IMR-90 (cell line): Measurements from ENCODE around the gene KMT2D. TPM values are rescaled to one million over a fixed set of nuclear protein-coding genes. Genes with fewer than 3 reads are reported as not detected.
A peak's percentile ranks its signal among the peaks of the same experiment; 100 is the strongest.

Experiments used
- ATAC-seq: fragments of 200-7000 bp; cut with Tn5 transposase; 2 replicates; pipeline ENCODE4 v1.9.1; 2020; ENCODE audit warnings: low read depth, mild to moderate bottlenecking, moderate library complexity
- BruUV-seq: library from RNA; stranded (reverse); fragments of 400-500 nt; replicated peaks from 2 replicates; lab custom pipeline; 2021; lab: Mats Ljungman, UMichigan
- CTCF ChIA-PET: fragments of 300-600 bp; formaldehyde crosslinking; extraction: SDS; loops from one replicate; lab custom pipeline; 2021; ENCODE audit warnings: antibody characterized with exemption; lab: Yijun Ruan, JAX
- POLR2A ChIA-PET: fragments of 300-600 bp; sonication (Branson Sonifier 250); formaldehyde crosslinking; loops from one replicate; lab custom pipeline; 2022; ENCODE audit warnings: antibody characterized with exemption; ENCODE audit not compliant: unreplicated experiment; lab: Charles Lee
- DNase-seq: peaks from one replicate; pipeline ENCODE4 v3.0.0; 2013
- H2AFZ ChIP-seq: replicated peaks from 2 replicates; pipeline ENCODE3; 2013; ENCODE audit warnings: low read length, mild to moderate bottlenecking; ENCODE audit not compliant: poor library complexity
- H2AK5ac ChIP-seq: 2 replicates; pipeline ENCODE4 v1.6.1; 2013; ENCODE audit warnings: low read depth, low read length, inconsistent platforms
- H2AK9ac ChIP-seq: replicated peaks from 2 replicates; pipeline ENCODE3; 2013; ENCODE audit warnings: mild to moderate bottlenecking, low read depth, low read length, moderate library complexity; ENCODE audit not compliant: poor library complexity
- H2BK120ac ChIP-seq: 2 replicates; pipeline ENCODE4 v1.6.1; 2013; ENCODE audit warnings: low read depth, low read length, inconsistent platforms
- H2BK15ac ChIP-seq: 3 replicates; pipeline ENCODE4 v1.6.1; 2013; ENCODE audit warnings: low read depth, low read length, inconsistent platforms
- H2BK20ac ChIP-seq: 2 replicates; pipeline ENCODE4 v1.6.1; 2013; ENCODE audit warnings: low read depth, mild to moderate bottlenecking, inconsistent platforms, low read length, moderate library complexity
- H2BK5ac ChIP-seq: 2 replicates; pipeline ENCODE4 v1.6.1; 2013; ENCODE audit warnings: mild to moderate bottlenecking, low read depth, low read length, inconsistent platforms; ENCODE audit not compliant: poor library complexity, severe bottlenecking
- H3K14ac ChIP-seq: replicated peaks from 2 replicates; pipeline ENCODE4 v1.6.1; 2013; ENCODE audit warnings: low read depth, low read length, inconsistent platforms
- H3K18ac ChIP-seq: 2 replicates; pipeline ENCODE4 v1.6.1; 2013; ENCODE audit warnings: low read depth, low read length, control low read depth
- H3K23ac ChIP-seq: 2 replicates; pipeline ENCODE4 v1.6.1; 2013; ENCODE audit warnings: low read depth, low read length, inconsistent platforms
- H3K27ac ChIP-seq: 2 replicates; pipeline ENCODE4 v1.5.1; 2013; ENCODE audit warnings: mild to moderate bottlenecking, control low read depth, low read length; ENCODE audit not compliant: insufficient read depth
- H3K27me3 ChIP-seq: 2 replicates; pipeline ENCODE4 v1.6.1; 2013; ENCODE audit warnings: low read length; ENCODE audit not compliant: control insufficient read depth, insufficient read depth
- H3K36me3 ChIP-seq: 2 replicates; pipeline ENCODE4 v1.6.1; 2013; ENCODE audit warnings: low read length, mixed read lengths; ENCODE audit not compliant: control insufficient read depth, insufficient read depth
- H3K4ac ChIP-seq: 2 replicates; pipeline ENCODE4 v1.6.1; 2013; ENCODE audit warnings: low read depth, low read length, inconsistent platforms
- H3K4me1 ChIP-seq: 2 replicates; pipeline ENCODE4 v1.6.1; 2013; ENCODE audit warnings: low read length, mixed read lengths; ENCODE audit not compliant: control insufficient read depth, insufficient read depth
- H3K4me2 ChIP-seq: 2 replicates; pipeline ENCODE4 v1.6.1; 2013; ENCODE audit warnings: low read depth, mild to moderate bottlenecking, control low read depth, low read length, moderate library complexity
- H3K4me3 ChIP-seq: 2 replicates; pipeline ENCODE4 v1.5.1; 2013; ENCODE audit warnings: low read depth, mild to moderate bottlenecking, control low read depth, low read length, moderate library complexity; ENCODE audit not compliant: insufficient read depth
- H3K56ac ChIP-seq: 2 replicates; pipeline ENCODE4 v1.6.1; 2013; ENCODE audit warnings: low read length, inconsistent platforms; ENCODE audit not compliant: insufficient read depth; ENCODE audit errors: extremely low read depth
- H3K79me1 ChIP-seq, 2 experiments: 2 replicates each; pipeline ENCODE4 v1.6.1; 2013; ENCODE audit warnings: low read length in 2 of 2, inconsistent platforms in 1 of 2, low read depth in 1 of 2
- H3K9ac ChIP-seq: 2 replicates; pipeline ENCODE4 v1.6.1; 2013; ENCODE audit warnings: low read depth, low read length, control low read depth
- H3K9me1 ChIP-seq: 2 replicates; pipeline ENCODE4 v1.6.1; 2013; ENCODE audit warnings: low read length, inconsistent platforms; ENCODE audit not compliant: insufficient read depth
- H3K9me3 ChIP-seq: 2 replicates; pipeline ENCODE4 v1.6.1; 2013; ENCODE audit warnings: low read length; ENCODE audit not compliant: control insufficient read depth, insufficient read depth
- H4K20me1 ChIP-seq: 2 replicates; pipeline ENCODE4 v1.6.1; 2013; ENCODE audit warnings: low read length, inconsistent platforms; ENCODE audit not compliant: insufficient read depth
- H4K5ac ChIP-seq: 2 replicates; pipeline ENCODE4 v1.6.1; 2013; ENCODE audit warnings: mild to moderate bottlenecking, low read depth, low read length, control low read depth
- H4K8ac ChIP-seq, 2 experiments: 2 replicates each; pipeline ENCODE4 v1.6.1; 2013; ENCODE audit warnings: low read depth in 2 of 2, low read length in 2 of 2, control low read depth in 1 of 2, inconsistent platforms in 1 of 2
- H4K91ac ChIP-seq: 2 replicates; pipeline ENCODE4 v1.6.1; 2013; ENCODE audit warnings: low read depth, low read length, inconsistent platforms; ENCODE audit not compliant: insufficient read depth
- CEBPB ChIP-seq: IDR thresholded peaks from 2 replicates; pipeline ENCODE4 v1.6.1; 2012; ENCODE audit warnings: low read depth, low read length, improper control_type of control experiment
- CHD1 ChIP-seq: IDR thresholded peaks from 2 replicates; pipeline ENCODE4 v1.6.1; 2012; ENCODE audit warnings: low read depth, low read length, improper control_type of control experiment
- WGBS, 2 experiments: methylation state at CpG; one replicate each; pipeline versions ENCODE4 v1.1.5 to v1.1.7; 2013; ENCODE audit warnings: missing lambda C conversion rate in 2 of 2; ENCODE audit not compliant: insufficient read length in 1 of 2; ENCODE audit errors: extremely low coverage in 2 of 2; 5-methylcytosine and 5-hydroxymethylcytosine counted together
- dilution Hi-C: fragments of 300-500 bp; cut with HindIII; formaldehyde crosslinking; loops from one replicate; pipeline ENCODE4 v1.14.3; 2018; ENCODE audit warnings: low sequenced_read_pairs; ENCODE audit not compliant: unreplicated experiment
- in situ Hi-C: fragments of 300-500 bp; cut with MboI; formaldehyde crosslinking; loops from 3 replicates; pipeline ENCODE4 v1.14.3; 2019; ENCODE audit warnings: low sequenced_read_pairs, inconsistent platforms, mixed read lengths
- intact Hi-C: fragments of 100-400 bp; cut with micrococcal nuclease; formaldehyde crosslinking; loops from 2 replicates; pipeline ENCODE4 v1.10.0; 2022
- polyA plus RNA-seq, 3 experiments: library from polyadenylated mRNA; depleted of rRNA; stranded (reverse); fragments of >200 nt; gene quantifications; 2 replicates each; pipeline ENCODE4 v1.2.3, GENCODE V29; 2012; ENCODE audit warnings: low replicate concordance in 1 of 3
- total RNA-seq: library from RNA; depleted of rRNA; stranded (reverse); fragments of >200 nt; gene quantifications from 2 replicates; pipeline ENCODE4 v1.2.3, GENCODE V29; 2012

Gene KMT2D
- total and polyA plus RNA-seq, 2 of the 4 experiments (the other 2 are of a cell fraction), result 6.6 to 25.2 TPM

- H4K91ac ChIP-seq, result no peak overlapping the region
These were observed 39.2 kb downstream of the KMT2D start for GRCh38 chr12:49021292-49021915.

More at GRCh38 chr12:49021292-49021915, 39.2 kb downstream of the KMT2D start:
- Histone ChIP-seq H3K27me3 (no peaks in the 10 kb centered on the region), H2BK120ac (no peak overlapping the region), H3K18ac (no peak overlapping the region), H3K4ac (no peak overlapping the region), H3K4me3 (no peak overlapping the region), H2AK9ac (no peak overlapping the region), H3K9me1 (no peaks in the 10 kb centered on the region), H2AK5ac (no peak overlapping the region), H2BK5ac (no peak overlapping the region), H4K8ac (no peak overlapping the region), H2AFZ (no peak overlapping the region), H3K79me1 (peaks cover 35 to 40% of the 10 kb centered on the region in 2 experiments), H3K9ac (no peak overlapping the region), H3K27ac (no peak overlapping the region), H3K23ac (no peak overlapping the region), H3K9me3 (no peaks in the 10 kb centered on the region), H3K4me1 (peaks cover 3% of the 10 kb centered on the region), H3K56ac (no peak overlapping the region), H2BK15ac (no peak overlapping the region), H4K5ac (no peak overlapping the region), H3K4me2 (no peak overlapping the region), H3K36me3 (peaks cover 46% of the 10 kb centered on the region), H4K20me1 (0 out of 2 replicates have a peak, but pooled peaks cover 2% of the 10 kb centered on the region), H3K14ac (no peak overlapping the region), H2BK20ac (no peak overlapping the region)
- ChIA-PET POLR2A (no interaction called here), CTCF (no interaction called here)
- intact Hi-C loops, result no loop called here
- in situ Hi-C loops, result no loop called here
- no peak for TF ChIP-seq CHD1
- no peak for TF ChIP-seq CEBPB
- DNase-seq (no peak), ATAC-seq (no peak)
- no CpG with 5 or more reads among the region's 11 CpGs for WGBS, 2 experiments
- dilution Hi-C loops, result no loop called here
- BruUV-seq, result TSS peak; percentile 60
